GM18511 (cell line): ENCODE data around the gene COL4A1.

Source experiments
- ATAC-seq: cut with Tn5 transposase; IDR thresholded peaks from one replicate; pipeline ENCODE4 v1.9.1; 2021; ENCODE audit warnings: mild to moderate bottlenecking, moderate library complexity; ENCODE audit not compliant: unreplicated experiment

The COL4A1 gene

DNA sequence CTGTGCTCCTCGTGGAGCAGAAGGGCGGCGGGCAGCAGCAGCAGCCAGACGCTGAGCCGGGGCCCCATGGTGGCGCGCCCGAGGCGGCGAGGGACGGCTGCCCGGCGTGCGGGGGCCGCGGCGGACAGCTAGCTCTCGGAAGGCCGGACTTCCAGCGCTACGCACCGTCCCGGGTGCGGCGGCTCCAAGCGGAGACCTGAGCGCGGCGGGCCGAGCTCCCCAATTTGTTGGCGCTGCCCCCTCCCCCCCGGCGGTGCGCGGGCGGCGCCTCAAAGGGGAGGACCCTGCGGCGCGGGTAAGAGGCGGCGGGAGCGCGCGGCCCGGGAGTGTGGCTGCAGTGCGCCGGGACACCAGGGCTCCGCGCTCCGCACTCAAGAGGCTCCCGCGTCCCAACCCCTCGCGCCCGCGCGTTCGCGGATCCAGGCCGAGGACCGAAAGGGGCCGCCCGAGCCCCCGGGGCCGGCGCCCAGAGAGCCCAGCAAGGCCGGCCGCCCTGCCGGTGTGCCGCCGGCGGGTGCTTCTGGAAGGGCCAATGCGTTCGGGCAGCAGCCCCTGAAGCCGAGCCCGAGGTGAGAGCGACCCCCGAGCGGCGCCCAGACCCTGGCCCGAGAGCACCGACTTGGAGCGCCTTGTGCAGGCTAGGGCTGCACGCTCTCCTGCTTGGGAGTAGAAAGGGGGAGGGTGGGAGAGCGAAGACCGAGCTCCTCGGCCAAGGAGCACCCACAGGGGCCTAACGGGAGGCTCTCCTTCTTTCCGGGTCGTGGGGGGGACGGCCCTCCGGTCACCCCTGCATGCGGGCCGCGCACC is at the start of gene COL4A1, which contains the start of gene COL4A2:
COL4A1 (minus strand) TSS at position 198 of the 807 bp plus-strand sequence; CDS start at position 68, 130 bp downstream.
COL4A2 (plus strand) TSS at position 325 of the 807 bp plus-strand sequence. CDS start 620 bp downstream, outside the sequence.
- no peak for ATAC-seq

DNA sequence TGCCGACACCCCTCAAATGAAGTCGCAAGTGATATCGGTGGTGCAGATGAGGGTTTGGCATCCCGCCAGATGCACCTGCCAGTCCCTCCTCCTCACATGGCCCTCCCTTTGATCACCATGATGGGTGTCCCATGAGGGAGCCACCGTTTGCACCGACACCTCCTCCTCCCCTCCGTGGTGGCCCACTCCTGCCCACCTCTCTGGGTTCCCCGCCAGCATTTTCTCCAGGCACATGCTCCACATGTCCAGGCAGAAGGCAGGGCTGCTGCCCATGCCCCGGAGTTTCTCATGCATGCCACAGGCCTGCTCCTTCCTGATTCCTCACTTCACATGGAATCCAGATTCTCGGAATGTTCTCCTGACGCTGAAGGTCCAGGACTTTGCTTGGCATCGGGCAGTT is 49.4 kb upstream of the COL4A1 start:
- no peak for ATAC-seq

DNA sequence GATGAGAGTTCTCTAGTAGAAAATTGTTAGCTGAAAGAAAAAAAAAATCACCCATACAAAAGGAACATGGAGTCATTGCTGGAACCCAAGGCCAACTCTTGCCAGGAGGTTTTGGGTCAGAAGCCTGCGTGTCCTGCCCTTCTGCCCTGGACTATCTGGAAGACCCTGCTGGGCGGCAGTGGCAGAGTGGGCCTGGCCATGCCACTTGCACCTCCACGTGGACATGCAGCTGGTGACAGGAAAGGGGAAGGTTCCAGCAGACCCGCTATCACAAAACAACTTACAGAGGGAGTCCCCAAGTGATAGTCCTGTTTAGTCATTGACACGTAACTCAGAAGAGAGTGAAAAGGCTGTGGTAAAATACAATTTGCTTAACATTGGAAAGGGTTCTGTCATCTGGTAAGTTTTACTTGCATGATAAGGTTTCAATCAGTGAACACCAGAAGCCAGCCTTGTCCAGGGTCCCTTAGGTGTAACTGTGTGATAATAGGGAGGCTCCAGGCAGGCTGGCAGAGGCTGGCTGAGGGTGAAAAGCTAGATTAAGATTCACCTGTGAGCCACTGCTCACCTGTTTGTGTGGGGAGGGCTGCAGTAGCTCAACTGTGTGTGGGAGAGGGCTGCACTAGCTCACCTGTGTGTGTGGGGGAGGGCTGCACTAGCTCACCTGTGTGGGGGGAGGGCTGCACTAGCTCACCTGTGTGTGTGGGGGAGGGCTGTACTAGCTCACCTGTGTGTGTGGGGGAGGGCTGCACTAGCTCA is 47.9 kb upstream of the COL4A1 start:
- no peak for ATAC-seq

DNA sequence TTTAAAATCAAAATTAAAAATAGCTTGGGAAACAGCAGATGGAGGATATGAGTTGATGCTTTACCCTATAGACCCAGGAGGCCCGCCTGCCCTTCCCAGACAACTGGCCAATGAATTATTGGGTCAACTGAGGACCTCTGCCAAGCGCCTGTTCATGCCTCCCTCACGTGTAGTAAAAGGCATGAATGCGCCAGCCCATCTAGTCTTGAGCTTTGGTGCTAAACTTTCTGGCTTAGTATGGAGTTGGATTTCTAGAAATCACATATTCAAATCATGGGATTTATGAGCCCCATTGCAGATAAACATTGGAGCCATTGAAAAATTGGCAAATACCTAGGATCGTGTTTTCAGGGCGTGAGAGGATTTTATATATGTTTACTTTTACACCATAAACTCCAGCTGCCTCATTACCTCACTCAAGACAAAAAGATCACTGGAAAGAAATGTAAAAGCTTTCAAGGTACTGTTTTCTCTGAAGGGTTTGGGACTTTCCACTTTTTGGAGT is 47.2 kb upstream of the COL4A1 start:
- no peak for ATAC-seq

DNA sequence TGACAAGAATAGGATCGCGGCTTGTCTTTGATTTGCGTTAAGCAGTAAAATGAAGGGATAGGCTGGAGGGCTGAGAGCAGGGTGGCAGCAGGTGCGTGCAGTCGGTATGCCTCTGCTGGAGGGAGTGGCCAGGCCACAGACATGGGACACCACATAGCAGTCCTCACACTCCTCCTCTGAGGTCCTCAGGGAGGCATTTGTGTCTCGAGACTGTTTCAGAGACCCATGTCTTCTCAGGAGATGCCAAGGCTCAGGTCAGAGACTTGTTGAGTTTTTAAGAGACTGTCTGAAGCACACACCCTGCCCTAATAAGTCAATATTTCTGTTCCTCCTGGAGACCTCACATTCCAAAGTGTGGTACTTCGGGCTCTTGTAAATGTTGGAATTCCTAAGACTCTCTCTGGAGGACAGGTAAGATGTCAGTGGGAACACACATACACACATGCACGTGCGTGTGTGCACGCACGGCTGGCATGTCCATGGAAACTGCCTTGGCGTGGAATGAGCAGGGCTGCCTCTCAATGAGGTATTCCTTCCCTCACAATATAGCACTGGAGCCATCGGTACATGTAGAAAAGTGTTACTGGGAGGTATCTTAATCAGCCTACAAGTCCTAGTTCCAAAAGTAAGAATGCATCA is 46.5 kb upstream of the COL4A1 start:
- no peak for ATAC-seq

DNA sequence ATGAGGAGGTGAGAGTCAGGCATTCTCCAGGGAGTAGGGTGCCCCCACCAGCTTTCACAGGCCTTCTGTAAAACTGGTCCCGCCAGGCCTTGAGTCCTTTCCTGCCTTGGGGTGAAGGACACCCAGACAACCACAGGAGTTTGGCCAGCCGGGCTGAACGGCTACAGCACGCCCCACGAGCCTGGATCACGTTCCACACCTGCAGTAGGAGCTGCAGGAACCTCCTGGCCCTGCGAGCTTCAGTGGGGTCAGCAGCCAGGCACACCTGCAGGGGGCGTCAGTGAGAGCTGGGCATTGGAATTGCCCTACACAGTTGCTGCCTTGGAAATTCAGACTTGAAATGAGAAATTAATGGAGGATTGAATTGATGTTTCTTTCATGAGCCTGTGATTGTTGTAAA is 45.8 kb upstream of the COL4A1 start:
- no peak for ATAC-seq

DNA sequence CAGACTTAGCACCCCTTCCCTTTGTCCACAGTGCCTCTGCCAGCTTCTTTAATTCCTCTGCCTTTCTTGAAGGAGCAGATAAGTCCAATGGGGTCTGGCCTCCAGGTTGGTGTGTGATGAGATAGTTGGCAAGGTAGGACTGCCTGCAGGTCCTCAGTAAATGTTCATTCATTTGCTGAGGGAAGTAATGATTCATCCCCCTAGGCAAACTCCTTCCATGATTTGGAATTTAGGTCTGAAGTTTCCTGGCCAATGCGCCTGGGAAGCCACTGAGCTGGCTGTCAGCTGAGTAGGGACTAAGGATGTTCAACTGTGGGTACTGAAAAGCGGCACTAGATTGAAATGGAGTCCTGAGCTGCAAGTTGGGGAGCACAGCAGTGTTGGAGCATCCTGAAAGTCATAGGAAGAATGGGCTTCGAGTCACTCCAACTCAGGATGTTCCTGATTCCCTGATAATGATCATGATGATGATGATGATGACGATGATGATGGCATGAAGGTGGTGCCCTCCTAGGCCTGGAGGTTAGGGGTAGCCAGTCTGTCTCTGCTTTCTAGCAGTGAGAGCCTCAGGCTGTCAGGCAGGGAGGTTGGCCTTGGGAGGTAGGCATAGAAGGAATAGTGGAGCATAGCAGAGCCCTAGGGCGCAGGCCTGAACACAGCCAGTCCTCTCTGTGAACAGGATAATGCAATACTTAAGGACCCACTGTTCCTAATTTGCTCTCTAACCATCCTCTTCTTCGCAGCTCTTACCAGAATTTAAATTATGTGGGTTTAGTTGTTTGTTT is 44.9 kb upstream of the COL4A1 start:
- ATAC-seq = no peak

DNA sequence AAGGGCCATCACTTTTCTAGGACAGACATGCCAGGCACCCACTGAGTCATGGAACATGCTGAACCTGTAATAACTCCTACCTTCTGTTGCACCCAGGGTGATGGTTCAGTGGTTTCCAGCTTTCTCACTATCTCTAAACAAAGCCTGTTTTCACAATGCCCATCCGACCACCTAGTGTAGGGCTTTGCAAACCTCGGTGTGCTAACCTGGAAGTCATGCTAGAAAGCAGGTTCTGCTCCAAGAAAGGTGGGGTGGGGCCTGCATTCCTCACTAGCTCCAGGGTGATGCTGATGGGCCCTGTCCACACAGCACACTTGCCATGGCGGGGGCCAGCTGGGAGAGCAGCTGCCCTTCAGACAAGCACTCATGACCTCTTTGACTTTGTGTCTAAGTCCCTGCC is 43.6 kb upstream of the COL4A1 start:
- no peak for ATAC-seq

DNA sequence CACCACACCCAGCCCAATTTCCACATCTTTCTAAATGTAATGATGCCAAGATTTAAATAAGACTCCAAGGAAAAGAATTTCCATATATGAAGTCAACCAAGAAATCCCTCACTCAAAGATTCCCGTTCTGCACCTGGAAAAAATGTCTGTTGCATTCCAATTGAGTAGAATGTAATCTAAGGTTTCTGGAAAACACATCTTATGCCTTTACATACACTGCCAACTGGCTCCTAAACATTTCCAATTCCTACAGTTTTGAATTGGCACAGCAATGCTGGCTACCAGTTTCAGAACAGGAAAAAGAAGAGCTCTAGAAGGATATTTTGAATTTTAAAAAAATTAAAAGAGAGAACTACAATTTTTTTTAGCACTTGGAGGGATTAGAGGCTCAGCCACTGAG is 43.1 kb upstream of the COL4A1 start:
- no peak for ATAC-seq

DNA sequence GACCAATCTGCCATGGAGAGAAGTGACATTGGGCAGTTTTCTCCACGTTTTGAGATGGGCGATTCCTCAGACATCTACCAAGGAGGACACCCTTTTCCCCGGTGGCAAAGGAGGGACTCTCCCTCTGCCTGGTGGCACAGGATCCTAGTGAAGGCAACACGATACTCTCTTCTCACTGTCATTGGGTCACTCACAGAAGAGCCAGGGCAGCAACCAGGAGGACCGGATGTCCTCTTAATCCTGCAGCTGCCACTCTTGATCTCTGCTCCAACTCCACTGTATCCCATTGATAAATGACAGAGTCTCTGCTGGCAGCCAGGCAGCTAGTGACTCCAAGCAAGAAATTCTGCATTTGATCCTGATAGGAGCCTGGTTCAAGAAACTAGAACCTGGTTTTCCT is 42.3 kb upstream of the COL4A1 start:
- no peak for ATAC-seq

DNA sequence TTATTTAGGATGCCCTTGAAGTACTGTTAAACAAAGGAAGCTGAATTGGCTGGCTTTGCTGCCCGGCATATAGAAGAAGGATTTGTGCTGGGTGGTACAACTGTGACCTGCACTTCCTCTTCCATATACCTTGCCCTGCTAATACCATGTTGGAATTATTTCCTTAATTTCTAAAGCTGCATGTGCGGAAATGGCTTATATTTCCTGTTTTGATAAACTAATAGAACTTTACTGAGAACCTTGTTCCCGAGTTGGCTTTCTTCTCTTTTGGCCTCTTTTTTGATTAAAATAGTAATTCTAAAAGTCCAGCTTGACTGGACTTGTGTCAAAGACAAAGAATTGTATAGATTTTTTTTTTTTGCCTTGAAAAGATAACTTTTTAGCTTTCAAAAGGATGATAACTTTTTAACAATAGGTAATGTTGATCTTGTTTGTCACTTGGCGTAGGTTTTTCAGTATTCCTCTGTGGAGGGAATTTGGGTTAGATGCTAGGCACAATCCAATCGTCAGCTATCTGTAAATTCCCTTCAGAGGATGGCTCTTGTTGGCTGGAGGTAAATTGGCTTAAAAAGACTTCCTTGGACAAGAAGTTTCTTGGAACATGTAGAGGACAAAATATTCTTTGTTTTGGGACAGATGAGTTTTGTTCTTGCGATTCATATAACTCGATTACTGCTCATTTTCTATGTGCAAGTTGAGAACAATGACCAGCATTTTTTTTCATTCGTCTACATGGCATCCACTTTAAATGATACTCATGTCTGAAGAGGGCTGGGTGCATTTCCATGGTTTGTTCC is 41.5 kb upstream of the COL4A1 start:
- no peak for ATAC-seq

DNA sequence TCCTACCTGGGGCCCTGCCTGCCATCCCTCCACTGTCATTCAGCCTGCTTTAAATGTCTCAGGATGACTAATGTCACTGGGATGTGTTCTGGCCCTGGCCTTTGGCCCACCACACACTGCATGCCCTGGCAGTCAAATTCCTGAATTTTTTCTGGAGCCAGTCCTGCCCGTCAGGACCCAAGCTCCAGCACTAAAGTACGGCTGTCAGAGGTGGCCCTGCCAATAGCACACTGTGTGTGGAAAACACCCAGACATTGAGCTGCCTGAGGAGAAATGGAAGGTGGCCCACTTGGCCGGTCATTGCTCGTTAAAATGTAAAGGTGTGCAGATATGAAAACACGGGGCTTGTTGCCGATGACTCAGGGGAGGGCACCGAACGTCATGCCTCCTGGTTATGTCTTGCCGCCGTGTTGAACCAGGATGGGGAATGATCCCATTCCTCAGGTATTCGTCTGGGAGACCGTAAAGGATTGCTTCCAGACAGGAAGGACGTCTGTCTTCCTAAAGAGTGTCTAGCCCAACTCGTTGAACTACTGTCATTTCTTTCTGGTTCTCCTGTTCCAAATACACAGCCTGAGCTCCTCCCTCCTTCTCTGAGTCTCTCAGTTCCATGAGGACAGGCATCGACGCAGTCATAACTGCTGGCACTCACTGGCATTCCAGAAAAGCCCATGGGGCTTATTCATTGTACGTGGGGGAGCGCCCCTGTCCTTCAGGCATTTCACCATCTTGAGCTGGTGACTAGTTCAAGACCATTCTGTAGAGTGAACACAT is 40.8 kb upstream of the COL4A1 start:
- no peak for ATAC-seq

DNA sequence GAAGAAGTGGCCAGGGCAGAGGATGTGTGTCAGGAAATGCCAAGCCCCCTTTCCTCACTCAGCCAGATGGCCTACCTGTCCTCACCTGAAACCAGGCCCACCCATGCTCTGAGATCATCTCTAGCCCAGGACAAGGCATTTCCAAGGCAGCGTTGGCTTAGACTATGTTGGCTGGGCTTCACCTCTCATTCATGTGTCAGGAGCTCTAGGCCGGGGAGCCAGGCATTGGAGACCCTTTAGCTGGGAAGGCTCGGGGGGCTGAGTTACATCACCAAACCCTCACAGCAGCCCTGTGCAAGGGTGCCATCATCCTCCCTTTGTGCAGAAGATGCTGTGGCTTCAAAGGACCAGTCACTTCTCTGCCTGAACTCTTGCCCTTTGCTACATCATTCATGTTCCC is 40.1 kb upstream of the COL4A1 start:
- no peak for ATAC-seq

DNA sequence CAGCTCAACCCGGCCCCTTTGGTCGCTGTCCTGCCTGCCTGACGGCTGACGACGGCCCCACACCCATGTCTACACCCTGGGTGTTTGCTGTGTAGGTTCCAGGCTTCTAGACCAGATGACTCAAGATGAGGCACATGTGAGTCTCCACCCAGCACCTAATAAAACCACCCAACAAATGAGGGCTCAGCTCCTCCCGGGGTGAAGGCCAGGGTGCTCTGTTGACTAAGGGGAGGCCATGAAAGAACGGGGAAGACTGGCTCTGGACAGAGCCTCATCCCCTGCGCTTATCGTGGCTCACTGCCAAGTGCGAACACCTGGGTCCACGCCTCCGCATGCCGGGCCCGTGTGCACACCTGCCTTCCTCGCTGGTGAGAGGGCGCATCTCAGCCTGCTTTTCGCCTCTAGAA is 39.7 kb upstream of the COL4A1 start:
- no peak for ATAC-seq

DNA sequence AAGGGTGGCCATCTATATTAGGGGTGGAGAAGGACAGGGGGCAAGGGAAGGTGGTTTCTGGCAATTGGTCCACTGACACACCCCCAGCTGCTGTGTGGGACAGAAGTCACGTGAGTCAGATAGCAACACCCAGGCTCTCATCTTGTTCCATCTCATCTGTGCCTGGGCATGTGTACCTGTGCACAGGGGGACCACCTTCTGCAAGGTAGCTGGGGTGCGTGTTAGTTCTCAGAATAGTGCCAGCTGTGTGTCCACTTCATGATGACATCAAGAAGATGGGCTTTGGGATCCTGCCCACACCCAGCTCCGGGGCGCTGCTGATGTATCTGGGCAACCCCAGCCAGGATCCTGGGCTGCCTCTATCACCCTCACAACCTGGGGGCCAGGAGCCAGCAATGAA is 38.7 kb upstream of the COL4A1 start:
- no peak for ATAC-seq

DNA sequence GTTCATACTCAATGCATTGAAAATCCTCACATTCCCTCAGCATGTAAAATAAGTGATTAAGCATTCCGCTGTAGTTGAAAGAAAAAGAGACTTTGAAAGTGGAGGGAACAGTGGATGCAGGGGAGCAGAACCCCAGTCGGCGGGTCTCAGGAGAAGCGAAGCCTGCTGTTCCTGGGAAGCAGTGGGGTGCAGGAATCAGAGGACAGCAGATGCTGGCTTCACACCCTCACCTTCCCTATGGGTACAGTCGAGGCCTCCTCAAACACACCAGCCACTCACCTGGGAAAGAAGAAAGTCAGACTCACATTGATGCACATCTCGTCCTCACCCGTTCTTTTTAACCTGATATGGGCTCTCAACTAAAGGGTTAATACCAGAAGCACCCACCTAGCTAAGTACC is 38.3 kb upstream of the COL4A1 start:
- no peak for ATAC-seq

DNA sequence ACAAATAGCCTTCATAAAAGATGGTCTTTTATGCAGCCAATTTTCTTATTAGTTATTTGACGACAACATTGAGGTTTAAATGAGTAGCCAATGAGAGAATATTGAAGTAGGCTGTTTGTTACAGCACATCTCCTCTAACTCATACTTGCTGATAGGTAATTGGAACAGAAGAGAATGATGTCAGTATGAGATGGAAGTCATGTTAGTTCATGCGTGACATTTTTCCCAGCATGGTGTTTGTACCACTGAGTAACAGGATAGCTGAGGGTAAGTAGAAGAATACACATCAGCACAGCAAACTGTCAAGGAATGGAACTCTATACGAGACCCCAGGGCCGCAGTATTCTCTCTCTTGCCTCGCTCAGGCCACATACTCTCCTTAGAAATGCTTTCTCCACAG is 37.4 kb upstream of the COL4A1 start:
- ATAC-seq = no peak

DNA sequence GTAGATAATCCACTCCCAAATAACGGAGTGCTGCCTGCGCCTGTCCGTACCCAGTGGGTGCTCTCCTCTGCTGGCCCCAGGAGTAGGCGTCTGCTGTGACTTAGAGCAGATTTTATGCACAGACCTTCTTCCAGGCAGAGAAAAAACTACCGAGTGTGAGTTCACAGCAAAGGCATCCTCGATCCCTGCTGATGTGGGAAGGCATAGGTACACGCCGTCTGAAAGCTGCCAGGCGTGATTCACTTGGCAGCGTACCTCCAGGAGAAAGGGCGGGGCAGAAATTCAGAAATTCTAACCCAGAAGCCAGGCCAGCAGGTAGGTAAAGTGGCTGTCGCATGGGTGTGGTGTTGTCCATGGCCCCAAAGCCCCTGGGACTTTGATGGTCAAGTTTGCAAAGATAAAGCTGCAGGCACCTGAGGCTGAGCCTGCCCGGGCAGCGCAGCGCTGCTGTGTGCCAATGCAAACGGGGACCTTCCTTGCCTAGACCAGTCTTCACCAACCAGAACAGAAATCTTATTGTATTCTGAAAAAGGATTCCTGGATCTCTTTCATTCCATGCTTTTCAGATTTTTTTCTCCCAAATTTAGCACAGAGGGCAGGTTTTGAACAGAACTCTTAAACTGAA is 36.4 kb upstream of the COL4A1 start:
- ATAC-seq = no peak

DNA sequence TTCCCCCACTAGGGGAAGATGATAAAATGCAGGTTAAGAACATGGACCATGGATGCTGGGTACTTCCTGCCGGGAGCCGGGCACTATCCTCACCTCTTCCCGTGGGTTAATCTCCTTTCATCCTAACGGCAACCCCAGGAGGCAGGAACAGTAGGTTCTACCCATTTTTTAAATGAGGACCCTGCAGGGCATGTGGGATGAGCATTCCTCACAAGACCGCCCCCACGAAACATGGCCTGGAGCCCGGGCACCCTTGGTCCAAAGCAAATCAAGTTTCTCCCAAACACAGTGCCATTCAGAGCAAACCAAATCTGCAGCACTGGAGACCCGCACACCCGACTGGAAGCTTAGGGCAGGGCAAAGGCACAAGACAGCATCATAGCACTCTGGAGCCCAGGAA is 35.5 kb upstream of the COL4A1 start:
- no peak for ATAC-seq
